HEK293 (cell line): ENCODE data around the gene ZFYVE28.

Source experiments
- CTCF ChIP-seq: fragments of 450-650 bp; formaldehyde crosslinking; IDR thresholded peaks from 2 replicates; pipeline ENCODE4 v1.5.1; 2016; ENCODE audit warnings: missing biosample characterization, missing genetic modification characterization
- ELK4 ChIP-seq: IDR thresholded peaks from 2 replicates; pipeline ENCODE4 v1.6.1; 2011; ENCODE audit warnings: mild to moderate bottlenecking, low read depth, low read length, borderline replicate concordance
- GLI2 ChIP-seq: fragments of 450-650 bp; formaldehyde crosslinking; IDR thresholded peaks from 2 replicates; pipeline ENCODE4; 2017; ENCODE audit warnings: missing biosample characterization, missing genetic modification characterization, low read depth, borderline replicate concordance
- REST ChIP-seq: fragments of 450-650 bp; formaldehyde crosslinking; IDR thresholded peaks from 2 replicates; pipeline ENCODE4 v1.5.1; 2016; ENCODE audit warnings: missing biosample characterization, missing genetic modification characterization
- SETDB1 ChIP-seq: IDR thresholded peaks from one replicate; pipeline ENCODE4 v1.6.1; 2017; ENCODE audit warnings: mild to moderate bottlenecking, low read length, moderate library complexity, mixed read lengths; ENCODE audit not compliant: insufficient read length
- SP2 ChIP-seq: fragments of 450-650 bp; formaldehyde crosslinking; IDR thresholded peaks from 2 replicates; pipeline ENCODE4 v1.5.1; 2016; ENCODE audit warnings: missing biosample characterization, missing genetic modification characterization
- YY1 ChIP-seq: fragments of 450-650 bp; formaldehyde crosslinking; IDR thresholded peaks from 2 replicates; pipeline ENCODE4 v1.5.1; 2018; ENCODE audit warnings: missing biosample characterization, missing genetic modification characterization
- ZBTB7A ChIP-seq: fragments of 450-650 bp; formaldehyde crosslinking; IDR thresholded peaks from 2 replicates; pipeline ENCODE4 v1.5.1; 2016; ENCODE audit warnings: low read depth, missing biosample characterization, missing genetic modification characterization
- ZNF184 ChIP-seq: fragments of 450-650 bp; IDR thresholded peaks from 2 replicates; pipeline ENCODE4 v1.5.1; 2018; ENCODE audit warnings: missing biosample characterization, mild to moderate bottlenecking, missing genetic modification characterization
- ZNF24 ChIP-seq: fragments of 450-650 bp; formaldehyde crosslinking; IDR thresholded peaks from 2 replicates; pipeline ENCODE4 v1.5.1; 2016; ENCODE audit warnings: missing biosample characterization, missing genetic modification characterization
- ZNF324 ChIP-seq: fragments of 450-650 bp; formaldehyde crosslinking; IDR thresholded peaks from 2 replicates; pipeline ENCODE4 v1.5.1; 2016; ENCODE audit warnings: missing biosample characterization, missing genetic modification characterization
- ZNF544 ChIP-seq: fragments of 450-650 bp; formaldehyde crosslinking; IDR thresholded peaks from 2 replicates; pipeline ENCODE4 v1.5.0; 2017; ENCODE audit warnings: missing biosample characterization, missing genetic modification characterization
- ZNF623 ChIP-seq: fragments of 450-650 bp; formaldehyde crosslinking; IDR thresholded peaks from 2 replicates; pipeline ENCODE4 v1.5.1; 2016; ENCODE audit warnings: missing biosample characterization, missing genetic modification characterization
- ZNF658 ChIP-seq: fragments of 450-650 bp; formaldehyde crosslinking; IDR thresholded peaks from 2 replicates; pipeline ENCODE4; 2016; ENCODE audit warnings: missing biosample characterization, missing genetic modification characterization

GRCh38 chr4:2417226-2417764, 1.1 kb downstream of the ZFYVE28 start:
- TF ChIP-seq GLI2 (no peak), ZNF324 (tag by site-specific recombination) (no peak), ELK4 (no peak), CTCF (no peak), ZNF24 (tag by site-specific recombination) (no peak), SETDB1 (no peak), ZNF184 (tag by site-specific recombination) (no peak), ZNF658 (no peak), REST (no peak), SP2 (tag by site-specific recombination) (no peak), ZNF544 (tag by site-specific recombination) (no peak), ZNF623 (tag by site-specific recombination) (no peak), ZBTB7A (tag by site-specific recombination) (no peak), YY1 (no peak)
